ENCODE results near the gene FBXL16.

Gene FBXL16

DNA sequence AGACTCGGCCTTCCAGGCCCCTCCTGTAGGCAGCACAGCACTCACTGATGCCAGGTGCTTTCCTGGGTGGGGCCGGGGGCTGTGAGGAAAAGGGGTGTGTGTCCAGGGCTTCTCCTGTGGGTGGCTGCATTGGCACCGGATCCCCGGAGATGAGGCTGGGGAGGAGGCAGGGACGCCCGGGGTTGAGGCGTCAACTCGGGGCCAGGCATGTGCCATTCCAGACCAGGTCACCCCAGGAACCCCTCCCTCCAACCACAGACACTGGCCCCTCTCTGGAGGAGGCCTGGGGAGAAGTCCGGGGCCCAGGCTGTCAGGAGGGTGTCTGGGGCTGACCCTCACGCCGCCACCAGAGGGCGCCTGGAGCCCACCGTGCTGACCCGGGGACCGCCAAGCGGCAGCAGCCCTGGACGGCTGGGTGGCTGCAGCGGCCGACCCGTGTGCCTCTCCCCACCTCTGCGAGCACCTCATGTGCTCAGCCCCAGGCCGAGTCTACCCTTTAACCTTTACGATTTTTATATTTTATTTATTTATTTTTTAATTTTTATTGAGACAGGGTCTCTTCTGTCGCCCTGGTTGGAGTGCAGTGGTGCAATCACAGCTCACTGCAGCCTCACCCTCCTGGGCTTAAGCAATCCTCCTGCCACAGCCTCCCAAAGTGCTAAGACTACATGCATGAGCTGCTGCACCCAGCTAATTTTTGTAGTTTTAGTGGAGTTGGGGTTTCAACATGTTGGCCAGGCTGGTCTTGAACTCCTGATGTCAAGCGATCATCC lies 6.1 kb upstream of the FBXL16 start:
- TF ChIP-seq, protein P1, sequence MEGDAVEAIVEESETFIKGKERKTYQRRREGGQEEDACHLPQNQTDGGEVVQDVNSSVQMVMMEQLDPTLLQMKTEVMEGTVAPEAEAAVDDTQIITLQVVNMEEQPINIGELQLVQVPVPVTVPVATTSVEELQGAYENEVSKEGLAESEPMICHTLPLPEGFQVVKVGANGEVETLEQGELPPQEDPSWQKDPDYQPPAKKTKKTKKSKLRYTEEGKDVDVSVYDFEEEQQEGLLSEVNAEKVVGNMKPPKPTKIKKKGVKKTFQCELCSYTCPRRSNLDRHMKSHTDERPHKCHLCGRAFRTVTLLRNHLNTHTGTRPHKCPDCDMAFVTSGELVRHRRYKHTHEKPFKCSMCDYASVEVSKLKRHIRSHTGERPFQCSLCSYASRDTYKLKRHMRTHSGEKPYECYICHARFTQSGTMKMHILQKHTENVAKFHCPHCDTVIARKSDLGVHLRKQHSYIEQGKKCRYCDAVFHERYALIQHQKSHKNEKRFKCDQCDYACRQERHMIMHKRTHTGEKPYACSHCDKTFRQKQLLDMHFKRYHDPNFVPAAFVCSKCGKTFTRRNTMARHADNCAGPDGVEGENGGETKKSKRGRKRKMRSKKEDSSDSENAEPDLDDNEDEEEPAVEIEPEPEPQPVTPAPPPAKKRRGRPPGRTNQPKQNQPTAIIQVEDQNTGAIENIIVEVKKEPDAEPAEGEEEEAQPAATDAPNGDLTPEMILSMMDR (IDR thresholded peaks at IDR 0.05; ENCODE audit: insufficient read depth, low read depth, low read length, missing control alignments), result peak; percentile 91
- H3K4me3 ChIP-seq (ENCODE audit: low read depth, low read length), result no peak overlapping the region
- DNase-seq (ENCODE audit: low read depth), result peak; percentile 82

GRCh38 chr16:711084-711483 lies 5.5 kb upstream of the FBXL16 start:
- no peak overlapping the region for H3K4me3 ChIP-seq (ENCODE audit: low read depth, low read length)
- TF ChIP-seq, protein P1 (IDR thresholded peaks at IDR 0.05; ENCODE audit: insufficient read depth, low read depth, low read length, missing control alignments), result no peak
- DNase-seq (ENCODE audit: low read depth), result no peak

DNA sequence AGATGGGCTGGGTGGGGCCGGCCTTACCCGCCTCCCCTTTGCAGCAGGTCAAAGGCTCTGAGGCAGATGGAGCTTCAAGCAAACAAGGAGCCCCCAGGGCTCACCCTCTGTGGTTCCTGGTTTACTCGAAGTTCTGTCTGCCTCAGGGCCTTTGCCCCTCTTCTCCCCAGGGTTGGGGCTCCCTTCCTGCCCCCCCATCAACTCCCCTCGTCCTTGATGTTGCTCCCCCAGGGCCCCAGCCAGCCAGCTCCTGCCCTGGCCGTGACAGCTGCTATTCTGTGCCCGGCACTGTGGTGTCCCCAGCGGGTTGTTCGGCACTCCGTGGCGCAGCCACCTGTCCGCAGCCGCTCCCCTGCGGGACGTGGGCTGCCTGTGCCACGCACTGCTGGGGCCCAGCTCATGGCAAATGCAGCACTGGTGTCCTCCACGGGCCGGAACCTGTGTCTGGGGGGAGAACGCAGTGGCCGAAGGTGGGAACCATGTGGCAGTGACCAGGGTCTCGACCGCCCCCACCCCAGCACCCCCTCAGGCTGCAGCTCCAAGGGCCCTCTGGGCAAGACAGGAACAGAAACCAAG lies 5.0 kb upstream of the FBXL16 start:
- TF ChIP-seq, protein P1 (IDR thresholded peaks at IDR 0.05; ENCODE audit: insufficient read depth, low read depth, low read length, missing control alignments), result no peak
- no peak for DNase-seq (ENCODE audit: low read depth)
- no peak overlapping the region for H3K4me3 ChIP-seq (ENCODE audit: low read depth, low read length)

GRCh38 chr16:709566-710499 lies 4.2 kb upstream of the FBXL16 start:
- TF ChIP-seq, protein P1 (IDR thresholded peaks at IDR 0.05; ENCODE audit: insufficient read depth, low read depth, low read length, missing control alignments), result no peak
- DNase-seq (ENCODE audit: low read depth), result no peak
- no peak overlapping the region for H3K4me3 ChIP-seq (ENCODE audit: low read depth, low read length)

- TF ChIP-seq, protein P1 (IDR thresholded peaks at IDR 0.05; ENCODE audit: insufficient read depth, low read depth, low read length, missing control alignments), result no peak
- no peak for DNase-seq (ENCODE audit: low read depth)
- H3K4me3 ChIP-seq (ENCODE audit: low read depth, low read length), result no peak overlapping the region
These were observed 3.4 kb upstream of the FBXL16 start for GRCh38 chr16:708959-709358.

GRCh38 chr16:708019-708418 lies 2.4 kb upstream of the FBXL16 start:
- H3K4me3 ChIP-seq (ENCODE audit: low read depth, low read length), result no peak overlapping the region
- TF ChIP-seq, protein P1 (IDR thresholded peaks at IDR 0.05; ENCODE audit: insufficient read depth, low read depth, low read length, missing control alignments), result no peak
- no peak for DNase-seq (ENCODE audit: low read depth)

All from GM12865 (cell line).